AG09319 (cell line): Measurements from ENCODE around the gene CCNY.
"Not testable (repeated sequence)": the region's sequence is repeated elsewhere in the genome, so short reads cannot be mapped to it uniquely, and the experiment has no call there.

Experiments used
- DNase-seq: peaks from one replicate; pipeline ENCODE4 v3.0.0-alpha.2; 2010; ENCODE audit warnings: low read depth; ENCODE audit errors: extremely low read depth
- CTCF ChIP-seq: IDR thresholded peaks from 2 replicates; pipeline ENCODE4 v1.5.1; 2011; ENCODE audit warnings: low read depth, mild to moderate bottlenecking, inconsistent platforms, low read length, moderate library complexity

CCNY gene

GRCh38 chr10:35394934-35395333 is 58.6 kb downstream of the CCNY start:
- no peak for DNase-seq
- TF ChIP-seq CTCF = no peak

GRCh38 chr10:35396560-35397434 is 60.5 kb downstream of the CCNY start:
- DNase-seq = no peak
- TF ChIP-seq CTCF = no peak

- no peak for DNase-seq
Observed at GRCh38 chr10:35397953-35398352, 61.6 kb downstream of the CCNY start.

GRCh38 chr10:35398355-35398754 is 62.0 kb downstream of the CCNY start:
- DNase-seq = peak; percentile 39
- peak; percentile 30 for TF ChIP-seq CTCF

More at GRCh38 chr10:35397953-35398352, 61.6 kb downstream of the CCNY start:
- no peak for TF ChIP-seq CTCF

- TF ChIP-seq CTCF = no peak
- DNase-seq = no peak
Observed at GRCh38 chr10:35398908-35399307, 62.6 kb downstream of the CCNY start.

GRCh38 chr10:35399414-35400009 is 63.2 kb downstream of the CCNY start:
- no peak for TF ChIP-seq CTCF
- DNase-seq = no peak

GRCh38 chr10:35400595-35401268 is 64.4 kb downstream of the CCNY start:
- DNase-seq = no peak
- no peak for TF ChIP-seq CTCF

GRCh38 chr10:35403491-35403890 is 67.2 kb downstream of the CCNY start:
- DNase-seq = not testable (repeated sequence)

GRCh38 chr10:35404077-35404476 is 67.8 kb downstream of the CCNY start:
- DNase-seq = not testable (repeated sequence)

GRCh38 chr10:35406003-35406630 is 69.8 kb downstream of the CCNY start:
- not testable (repeated sequence) for DNase-seq
